Embryonic facial prominence (tissue), 1 donor: Measurements from ENCODE around the gene SHISA4.
"Not testable (repeated sequence)": the region's sequence is repeated elsewhere in the genome, so short reads cannot be mapped to it uniquely, and the experiment has no call there.

ENCODE experiments used
- DNase-seq: peaks from one replicate; pipeline ENCODE4 v3.0.0-alpha.2; 2016; ENCODE audit errors: extremely low spot score

SHISA4 gene

GRCh38 chr1:201898240-201898894 is 9.7 kb downstream of the SHISA4 start:
- no peak for DNase-seq

DNA sequence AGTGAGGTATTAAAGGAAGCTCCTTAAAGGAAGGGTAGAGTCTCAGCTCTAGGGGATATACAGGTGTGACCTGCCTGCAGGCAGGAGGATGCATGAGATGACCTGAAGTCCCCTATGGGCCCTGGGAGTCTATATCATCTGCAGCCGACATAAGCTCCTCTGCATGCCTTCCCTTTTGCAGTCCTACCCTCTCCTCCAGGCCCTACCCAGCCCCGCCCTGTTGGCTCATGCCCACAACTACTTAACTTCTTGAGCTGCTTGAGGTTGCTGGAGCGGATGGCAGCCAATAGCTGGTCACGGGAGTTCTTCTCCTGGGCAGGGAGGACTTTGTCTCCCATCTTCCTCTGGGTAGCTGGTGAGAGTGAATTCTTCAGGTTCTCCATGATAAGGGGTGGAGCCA is 10.3 kb downstream of the SHISA4 start:
- DNase-seq: no peak

DNA sequence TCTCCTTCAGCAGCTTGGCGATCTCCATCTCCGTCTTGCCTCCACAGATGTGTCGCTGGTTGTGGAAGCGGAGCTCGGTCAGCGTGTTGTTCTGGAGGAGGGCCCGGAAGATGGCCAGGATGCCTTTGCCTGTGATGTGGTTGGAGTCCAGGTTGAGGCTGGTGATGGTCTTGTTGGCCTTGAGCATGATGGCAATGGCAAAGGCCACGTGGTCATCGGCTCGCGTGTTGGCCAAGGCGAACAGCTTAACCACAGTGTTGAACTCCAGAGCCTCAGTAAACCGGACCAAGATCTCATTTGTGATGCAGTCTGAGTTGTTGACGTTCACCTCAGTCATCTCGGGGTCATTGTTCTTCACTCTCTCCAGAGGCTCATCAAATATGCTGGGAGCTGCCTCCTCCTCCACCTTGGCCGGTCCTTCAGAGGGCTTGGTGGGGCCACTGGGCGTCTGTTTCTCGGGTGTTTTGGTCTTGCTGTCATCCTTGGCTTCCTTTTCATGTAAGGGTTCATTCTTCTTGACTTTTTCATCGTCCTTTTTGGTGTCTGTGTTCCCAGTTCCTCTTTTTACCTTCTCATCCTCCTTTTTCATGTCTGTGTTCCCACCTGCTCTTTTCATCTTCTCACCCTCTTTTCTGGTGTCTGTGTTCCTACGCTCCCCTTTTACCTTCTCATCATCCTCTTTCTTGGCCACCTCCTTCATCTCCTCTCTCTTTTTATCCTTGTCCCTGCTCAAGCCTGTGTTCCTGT is 11.2 kb downstream of the SHISA4 start:
- DNase-seq: no peak

DNA sequence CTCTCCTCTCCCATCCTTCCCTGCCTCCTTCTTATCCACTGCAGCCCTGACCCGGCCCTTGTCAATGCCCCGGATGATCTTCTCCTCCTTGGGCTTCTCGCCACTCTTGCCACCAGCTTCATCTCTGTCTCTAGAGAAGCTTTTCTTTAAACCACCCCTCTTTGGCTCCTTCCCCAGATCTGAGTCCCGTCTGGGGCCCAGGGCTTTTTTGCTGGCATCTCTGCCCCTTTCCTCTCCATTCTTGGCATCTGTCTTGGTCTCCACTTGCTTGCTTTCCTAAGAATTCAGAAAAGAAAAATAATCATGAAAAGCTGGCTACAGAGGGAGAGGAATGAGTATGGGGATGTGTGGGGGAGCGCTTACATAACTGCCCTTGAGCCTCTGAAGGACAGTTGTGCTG is 11.8 kb downstream of the SHISA4 start:
- DNase-seq: no peak

DNA sequence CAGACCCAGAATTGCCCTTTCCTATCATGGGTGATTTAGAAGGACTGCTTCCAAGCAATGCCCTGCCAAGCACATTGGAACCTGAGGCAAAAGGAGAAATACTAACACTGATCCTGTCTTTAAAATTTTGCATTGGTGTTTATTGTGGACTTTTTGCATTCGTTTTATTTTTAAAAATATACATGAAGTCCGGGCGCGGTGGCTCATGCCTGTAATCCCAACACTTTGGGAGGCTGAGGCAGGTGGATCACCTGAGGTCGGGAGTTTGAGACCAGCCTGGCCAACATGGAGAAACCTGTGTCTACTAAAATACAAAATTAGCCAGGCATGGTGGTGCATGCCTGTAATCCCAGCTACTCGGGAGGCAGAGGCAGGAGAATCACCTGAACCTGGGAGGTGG is 12.3 kb downstream of the SHISA4 start:
- DNase-seq: not testable (repeated sequence)

DNA sequence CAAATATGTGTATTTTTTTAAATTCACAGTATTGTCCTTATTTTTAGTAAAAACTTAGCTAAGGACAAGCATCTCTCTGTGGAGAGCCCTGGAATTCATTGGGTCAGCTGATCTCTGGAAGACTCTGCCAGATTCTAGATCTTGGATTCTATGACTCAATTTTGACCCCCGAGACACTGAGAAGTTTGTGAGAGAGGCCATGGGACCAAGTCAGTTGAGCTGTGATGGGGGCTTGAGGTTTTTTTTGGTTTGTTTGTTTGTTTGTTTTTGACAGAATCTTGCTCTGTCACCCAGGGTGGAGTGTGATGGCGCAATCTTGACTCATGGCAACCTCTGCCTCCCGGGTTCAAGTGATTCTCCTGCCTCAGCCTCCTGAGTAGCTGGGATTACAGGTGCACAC is 13.5 kb downstream of the SHISA4 start:
- DNase-seq: no peak

GRCh38 chr1:201903135-201903534 is 14.4 kb downstream of the SHISA4 start:
- DNase-seq: no peak

DNA sequence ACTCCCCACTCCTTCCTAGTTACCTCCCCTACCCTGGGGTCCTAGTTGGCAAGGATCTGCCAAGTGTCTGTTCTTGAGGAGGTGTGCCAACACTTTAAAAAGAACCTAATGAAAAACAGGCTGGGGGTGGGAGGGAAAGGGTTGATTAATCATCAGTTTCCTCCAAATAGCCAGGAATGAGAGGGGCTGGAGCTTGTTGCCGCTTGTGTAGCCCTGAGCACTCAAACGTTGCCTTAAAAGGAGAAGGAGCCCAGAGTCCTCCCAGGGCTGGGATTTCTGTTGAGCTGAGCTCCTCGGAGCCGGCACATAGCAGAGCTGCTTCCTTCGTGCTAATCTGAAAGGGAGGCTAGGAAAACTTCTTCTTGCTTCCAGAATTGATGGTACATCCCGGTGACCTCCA is 15.9 kb downstream of the SHISA4 start:
- DNase-seq: peak; percentile 46

GRCh38 chr1:201905234-201905890 is 16.7 kb downstream of the SHISA4 start:
- no peak for DNase-seq

GRCh38 chr1:201906336-201906735 is 17.6 kb downstream of the SHISA4 start:
- DNase-seq: no peak

DNA sequence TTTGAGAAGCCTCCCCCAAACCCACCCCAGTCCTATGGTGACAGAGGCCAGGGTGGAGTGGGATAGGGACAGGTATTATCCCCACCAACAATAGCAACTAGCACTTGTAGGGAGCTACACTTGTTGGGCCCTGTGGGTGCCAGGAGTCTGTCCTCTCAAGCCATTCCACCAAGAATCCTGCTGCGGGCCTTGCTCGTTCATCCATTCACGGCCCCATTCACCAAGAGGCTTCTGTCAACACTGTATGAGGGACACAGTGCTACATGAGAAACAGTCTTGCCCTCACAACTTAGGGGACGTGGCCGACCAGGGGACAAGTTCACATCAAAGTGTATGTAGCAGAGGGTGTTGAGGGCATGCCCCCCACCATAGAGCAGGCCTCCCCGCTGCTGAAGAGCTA is 18.9 kb downstream of the SHISA4 start:
- no peak for DNase-seq

- no peak for DNase-seq
Observed at GRCh38 chr1:201911826-201912571, 23.3 kb downstream of the SHISA4 start.

- no peak for DNase-seq
Observed at GRCh38 chr1:201912832-201913231, 24.1 kb downstream of the SHISA4 start.

DNA sequence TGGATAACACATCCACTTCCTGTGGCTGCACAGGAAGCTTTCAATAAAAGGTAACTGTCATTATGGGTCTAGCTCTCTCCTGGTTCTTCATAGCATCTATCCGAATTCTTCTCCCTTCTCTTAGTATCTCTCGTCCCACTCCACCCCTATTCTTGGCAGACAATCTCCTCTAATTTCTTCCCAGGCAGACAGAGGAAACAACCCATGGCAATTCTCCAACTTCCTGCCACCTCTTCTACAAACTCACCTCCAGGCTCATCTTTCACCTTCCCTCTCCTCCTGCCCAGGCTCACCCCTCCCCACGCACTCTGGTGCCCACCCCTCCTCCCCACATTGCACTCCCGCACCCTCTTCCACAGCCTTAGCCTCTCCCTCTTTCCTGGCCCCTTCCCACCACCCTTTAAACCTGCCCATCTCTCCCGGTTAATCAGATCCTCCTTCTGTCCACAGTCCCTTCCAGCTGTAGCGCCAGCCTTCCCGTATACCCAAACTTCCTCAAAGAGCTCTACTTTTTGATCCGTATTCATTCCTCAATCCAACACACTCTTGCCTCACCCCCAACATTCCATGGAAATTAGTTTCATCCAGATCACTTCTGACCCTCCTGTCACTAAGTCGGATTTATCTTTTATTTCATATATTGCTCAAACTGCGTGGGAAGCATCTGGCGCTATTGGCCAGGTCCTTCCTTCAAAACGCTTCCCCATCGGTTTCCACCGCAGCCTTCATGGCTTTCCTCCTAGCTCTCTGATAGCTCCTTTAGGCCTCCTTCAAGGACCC is 25.9 kb downstream of the SHISA4 start:
- DNase-seq: no peak

GRCh38 chr1:201916649-201917249 is 28.1 kb downstream of the SHISA4 start:
- DNase-seq: no peak

DNA sequence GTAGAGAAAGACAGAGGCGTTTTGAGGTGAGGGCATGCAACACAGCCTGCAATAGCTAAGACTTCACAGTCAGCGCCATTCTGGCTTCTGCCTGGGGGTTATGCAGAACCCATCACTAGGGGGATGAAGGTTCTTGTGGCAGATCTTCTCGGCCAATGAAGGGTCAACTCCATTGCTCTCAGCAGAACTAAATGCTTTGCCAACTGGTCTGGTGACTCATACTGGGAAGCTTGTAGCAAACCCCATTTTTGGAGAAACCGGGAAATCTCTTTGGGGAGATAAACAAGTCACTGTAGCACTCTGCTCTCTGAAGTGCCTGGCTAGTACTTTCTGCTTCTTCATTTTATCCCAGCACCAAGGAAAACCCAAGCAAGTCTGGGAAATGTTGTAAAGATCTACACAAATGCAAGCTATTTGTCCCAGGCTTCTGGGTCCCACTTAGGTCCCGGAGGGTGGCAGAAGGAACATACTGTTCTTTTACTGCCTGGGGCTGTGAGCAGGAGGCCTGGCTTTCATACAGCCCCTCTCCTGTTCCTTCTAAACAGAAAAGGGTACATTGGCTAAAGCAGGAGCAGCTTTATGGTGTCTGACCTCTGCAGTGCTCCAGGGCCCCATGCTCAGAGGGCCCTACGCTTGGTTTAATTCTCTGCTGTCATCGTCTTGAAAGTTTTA is 28.8 kb downstream of the SHISA4 start:
- no peak for DNase-seq

DNA sequence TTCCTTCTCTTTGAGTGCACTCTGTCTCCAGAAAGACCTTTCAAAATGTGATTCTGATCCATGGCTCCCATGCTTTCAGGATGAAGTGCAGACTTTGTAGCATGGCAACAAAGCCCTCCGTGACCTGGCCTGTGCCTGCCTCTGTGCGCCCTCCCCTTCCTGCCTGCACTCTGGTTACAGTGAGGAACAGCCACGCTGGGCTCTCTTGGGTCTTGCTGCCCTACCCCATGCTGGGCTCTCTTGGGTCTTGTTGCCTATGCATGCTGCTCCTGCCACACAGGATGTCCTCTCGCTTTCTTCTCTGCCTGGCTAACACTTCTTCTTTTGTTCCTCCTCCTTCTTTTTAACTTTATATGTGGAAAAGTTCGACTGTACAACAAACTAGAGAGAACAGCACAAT is 29.6 kb downstream of the SHISA4 start:
- no peak for DNase-seq

- no peak for DNase-seq
Observed at GRCh38 chr1:201921952-201922558, 33.4 kb downstream of the SHISA4 start.

GRCh38 chr1:201925301-201925567 is 36.5 kb downstream of the SHISA4 start:
- no peak for DNase-seq

DNA sequence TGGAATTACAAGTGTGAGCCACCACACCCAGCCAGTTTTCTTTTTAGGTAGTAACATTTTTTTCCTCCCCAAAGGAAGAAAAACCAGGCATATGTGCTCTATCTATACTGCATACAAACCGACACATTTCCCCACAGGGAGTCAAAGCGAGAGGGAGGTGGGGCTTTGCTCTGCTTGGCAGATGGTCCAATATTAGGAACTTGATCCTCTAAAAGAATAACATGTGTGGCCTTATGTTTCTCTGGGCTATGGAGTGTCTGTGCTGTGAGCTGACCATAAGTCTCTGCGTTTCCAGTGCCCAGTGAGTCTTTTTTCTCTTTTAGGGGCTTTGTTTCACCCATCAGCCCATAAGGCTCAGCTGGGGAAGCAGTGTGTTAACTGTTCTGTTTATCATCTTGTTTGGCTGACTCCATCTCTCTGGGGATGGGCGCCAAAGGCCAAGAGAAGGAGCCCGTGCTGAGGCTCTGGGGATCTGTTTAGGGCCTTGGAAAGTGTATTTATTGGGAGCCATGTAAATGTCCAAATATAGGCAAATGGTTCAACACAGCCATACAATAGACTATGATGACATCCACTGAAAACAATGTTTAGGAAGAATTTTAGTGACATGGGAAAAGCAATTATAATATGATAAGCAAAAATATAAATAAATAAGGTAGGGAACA is 37.4 kb downstream of the SHISA4 start:
- DNase-seq: no peak
